Stimulated activated CD8-positive, alpha-beta memory T cell treated with anti-CD3 and anti-CD28 coated beads, Interleukin-15, amount 100 ng/mL, for 1 hour (primary cell): Measurements from ENCODE around the gene SUPT4H1.

Source experiments
- DNase-seq: peaks from one replicate; pipeline ENCODE4 v3.0.0-alpha.2; 2020; ENCODE audit warnings: low read depth

The SUPT4H1 gene

GRCh38 chr17:58380207-58381123, 28.5 kb upstream of the SUPT4H1 start:
- DNase-seq: no peak

GRCh38 chr17:58379511-58379824, 27.5 kb upstream of the SUPT4H1 start:
- no peak for DNase-seq

GRCh38 chr17:58378733-58379510, 26.9 kb upstream of the SUPT4H1 start:
- no peak for DNase-seq

- DNase-seq: no peak
Measured at GRCh38 chr17:58377661-58378060, 25.7 kb upstream of the SUPT4H1 start.

GRCh38 chr17:58377093-58377601, 25.1 kb upstream of the SUPT4H1 start:
- DNase-seq: no peak

- DNase-seq: no peak
Measured at GRCh38 chr17:58376472-58377000, 24.5 kb upstream of the SUPT4H1 start.

GRCh38 chr17:58375811-58376210, 23.8 kb upstream of the SUPT4H1 start:
- DNase-seq: no peak

- DNase-seq: no peak
Measured at GRCh38 chr17:58375256-58375655, 23.3 kb upstream of the SUPT4H1 start.

- no peak for DNase-seq
Measured at GRCh38 chr17:58373923-58374322, 21.9 kb upstream of the SUPT4H1 start.

- DNase-seq: no peak
Measured at GRCh38 chr17:58373003-58373402, 21.0 kb upstream of the SUPT4H1 start.

GRCh38 chr17:58371300-58371950, 19.4 kb upstream of the SUPT4H1 start:
- no peak for DNase-seq

- no peak for DNase-seq
Measured at GRCh38 chr17:58370716-58371115, 18.7 kb upstream of the SUPT4H1 start.

GRCh38 chr17:58370309-58370708, 18.3 kb upstream of the SUPT4H1 start:
- DNase-seq: no peak

GRCh38 chr17:58369214-58370031, 17.4 kb upstream of the SUPT4H1 start:
- DNase-seq: no peak

GRCh38 chr17:58368860-58369213, 16.8 kb upstream of the SUPT4H1 start:
- no peak for DNase-seq

GRCh38 chr17:58367461-58367860, 15.5 kb upstream of the SUPT4H1 start:
- no peak for DNase-seq

- no peak for DNase-seq
Measured at GRCh38 chr17:58365980-58366595, 14.1 kb upstream of the SUPT4H1 start.

GRCh38 chr17:58365185-58365979, 13.4 kb upstream of the SUPT4H1 start:
- DNase-seq: no peak

- no peak for DNase-seq
Measured at GRCh38 chr17:58364270-58364942, 12.4 kb upstream of the SUPT4H1 start.
